Psoas muscle (tissue), 8 donors: ENCODE measurements around the gene TIPARP. TPM values are rescaled to one million over a fixed set of nuclear protein-coding genes. Genes with fewer than 3 reads are reported as not detected.

ENCODE experiments used
- ATAC-seq, 4 donors: fragments of 200-7000 bp; cut with Tn5 transposase; one replicate each; pipeline ENCODE4 v1.9.1; 2020; ENCODE audit warnings: moderate library complexity in 3 of 4, mild to moderate bottlenecking in 2 of 4
- DNase-seq, 2 donors: peaks; one replicate each; pipeline ENCODE4 v3.0.0-alpha.2; 2020
- H3K27ac ChIP-seq: fragments of 200-600 bp; one replicate; pipeline ENCODE4 v1.8.0; 2022
- H3K27me3 ChIP-seq, 3 donors: fragments of 200-600 bp in 1 of 3; one replicate each; pipeline versions ENCODE4 v1.6.1 to v1.8.0; 2013 to 2022; ENCODE audit warnings: low read length in 2 of 3, mild to moderate bottlenecking in 2 of 3, moderate library complexity in 1 of 3; ENCODE audit not compliant: insufficient read depth in 3 of 3
- H3K36me3 ChIP-seq, 2 donors: fragments of 200-600 bp in 1 of 2; one replicate each; pipeline versions ENCODE4 v1.6.1 to v1.8.0; 2013 to 2022; ENCODE audit warnings: low read depth in 1 of 2, mild to moderate bottlenecking in 1 of 2, moderate library complexity in 1 of 2; ENCODE audit not compliant: insufficient read depth in 1 of 2
- H3K4me1 ChIP-seq: fragments of 200-600 bp; one replicate; pipeline ENCODE4 v1.8.0; 2022
- H3K4me3 ChIP-seq: fragments of 200-600 bp; one replicate; pipeline ENCODE4 v1.8.0; 2022; ENCODE audit warnings: mild to moderate bottlenecking
- H3K9me3 ChIP-seq: fragments of 200-600 bp; one replicate; pipeline ENCODE4 v1.8.0; 2022
- CTCF ChIP-seq: fragments of 200-600 bp; IDR thresholded peaks from one replicate; pipeline ENCODE4 v1.8.0; 2022; ENCODE audit warnings: antibody characterized with exemption
- WGBS, 3 donors: extraction: QIAGEN DNeasy Blood & Tissue Kit; methylation state at CpG; one replicate each; pipeline versions ENCODE4 v1.1.6 to v1.1.7; 2013; 5-methylcytosine and 5-hydroxymethylcytosine counted together
- intact Hi-C, 2 donors: fragments of 100-400 bp; cut with DNase I; formaldehyde crosslinking; loops; one replicate each; pipeline versions ENCODE4 v1.11.0 to v1.14.2; 2022
- polyA plus RNA-seq, 3 donors: library from polyadenylated mRNA; stranded (reverse); fragments of 200-250 nt; gene quantifications; one replicate each; pipeline ENCODE4 v1.2.3, GENCODE V29; 2013
- total RNA-seq, 4 donors: library from RNA; stranded (reverse); fragmentation: NEBNext Ultra II Directional in 2 of 4; extraction: Animal tissue kit (Norgen Biotek cat#: 25700) in 2 of 4; gene quantifications; one replicate each; pipeline versions ENCODE4 v1.2.1 to v1.2.4, GENCODE V29; 2021 to 2023
- donor health status: healthy with polysubstance abuse.
- donor health status: DM: no; HTN: no; CAD: no; lungs with moderate emphysema.
- donor health status: Bipolar disorder and iron deficiency.
- donor health status: healthy.
- donor health status: DM: yes; HTN: yes; CAD: no.
- donor health status: DM: no; HTN: no; CAD: no.
- donor health status: DM: no; HTN: no; CAD: no.
- donor health status: DM: yes; HTN: yes; CAD: no.

The TIPARP gene
- total and polyA plus RNA-seq, 7 donors = 9.4 to 22.3 (median 15.0) TPM

GRCh38 chr3:156664831-156665178, 9.6 kb upstream of the TIPARP start:
- Histone ChIP-seq H3K4me1 (peaks cover 5% of the 10 kb centered on the region), H3K36me3 (no peaks in the 10 kb centered on the region), H3K4me3 (no peak overlapping the region), H3K9me3 (no peaks in the 10 kb centered on the region), H3K27ac (no peak overlapping the region), H3K27me3 (no peaks in the 10 kb centered on the region)
- intact Hi-C loops = no loop called here
- no peak for TF ChIP-seq CTCF
- no peak for DNase-seq
- no peak for ATAC-seq

GRCh38 chr3:156665291-156665690, 9.1 kb upstream of the TIPARP start:
- H3K4me1 ChIP-seq = peaks cover 5% of the 10 kb centered on the region
- intact Hi-C loops = no loop called here

GRCh38 chr3:156666073-156666472, 8.3 kb upstream of the TIPARP start:
- H3K4me1 ChIP-seq = peaks cover 5% of the 10 kb centered on the region
- H3K27me3 ChIP-seq = no peaks in the 10 kb centered on the region
- H3K9me3 ChIP-seq = no peaks in the 10 kb centered on the region
- H3K4me3 ChIP-seq = no peak overlapping the region
- intact Hi-C loops = no loop called here
- H3K27ac ChIP-seq = no peak overlapping the region
- 73 to 81% (median 78%) methylated on average over 1 of the region's 1 CpG for WGBS, 3 donors
- DNase-seq (no peak), ATAC-seq (no peak)
- H3K36me3 ChIP-seq = no peaks in the 10 kb centered on the region
- no peak for TF ChIP-seq CTCF

More at GRCh38 chr3:156665291-156665690, 9.1 kb upstream of the TIPARP start:
- Histone ChIP-seq H3K36me3 (no peaks in the 10 kb centered on the region), H3K27ac (no peak overlapping the region), H3K4me3 (no peak overlapping the region), H3K9me3 (no peaks in the 10 kb centered on the region), H3K27me3 (no peaks in the 10 kb centered on the region)
- no peak for DNase-seq
- no peak for TF ChIP-seq CTCF
- 28 to 42% (median 34%) methylated on average over 2 of the region's 2 CpGs for WGBS, 3 donors
- peak in 1 of 4 donors; percentile 55 for ATAC-seq

- ATAC-seq (no peak), DNase-seq (no peak)
- H3K9me3 ChIP-seq = no peaks in the 10 kb centered on the region
- H3K27ac ChIP-seq = no peak overlapping the region
- 43 to 69% (median 49%) methylated on average over 4 of the region's 4 CpGs for WGBS, 3 donors
- intact Hi-C loops = no loop called here
- no peaks in the 10 kb centered on the region for H3K36me3 ChIP-seq
- no peak for TF ChIP-seq CTCF
- no peaks in the 10 kb centered on the region for H3K27me3 ChIP-seq
- no peak overlapping the region for H3K4me3 ChIP-seq
- H3K4me1 ChIP-seq = peaks cover 6% of the 10 kb centered on the region
Measured at GRCh38 chr3:156668073-156668763, 6.2 kb upstream of the TIPARP start.

GRCh38 chr3:156670077-156670476, 4.3 kb upstream of the TIPARP start:
- no peak for DNase-seq
- Histone ChIP-seq H3K4me3 (no peak overlapping the region), H3K27me3 (no peaks in the 10 kb centered on the region), H3K9me3 (no peaks in the 10 kb centered on the region), H3K36me3 (no peaks in the 10 kb centered on the region), H3K27ac (no peak overlapping the region), H3K4me1 (peaks cover 8% of the 10 kb centered on the region)
- intact Hi-C loops = loop anchor here (5.0 to 10.0 kb wide), 4 partner anchors 38 to 465 kb away; partner anchors contain the start of gene SSR3 (in 2 of the 2)
- no peak for TF ChIP-seq CTCF
- no peak for ATAC-seq
- WGBS, 3 donors = 89 to 95% (median 92%) methylated on average over 2 of the region's 2 CpGs
